HTR-8/SVneo (cell line): Measurements from ENCODE around the gene DNAH1.

Experiments
- DNase-seq: peaks from one replicate; pipeline ENCODE4 v3.0.0; 2011; ENCODE audit warnings: low spot score, mixed read lengths; ENCODE audit not compliant: insufficient read length
- FAIRE-seq: peaks from 2 replicates; lab custom pipeline; 2011; peaks lifted over from hg19 to GRCh38; lab: Jason Lieb, UNC

Gene DNAH1

DNA sequence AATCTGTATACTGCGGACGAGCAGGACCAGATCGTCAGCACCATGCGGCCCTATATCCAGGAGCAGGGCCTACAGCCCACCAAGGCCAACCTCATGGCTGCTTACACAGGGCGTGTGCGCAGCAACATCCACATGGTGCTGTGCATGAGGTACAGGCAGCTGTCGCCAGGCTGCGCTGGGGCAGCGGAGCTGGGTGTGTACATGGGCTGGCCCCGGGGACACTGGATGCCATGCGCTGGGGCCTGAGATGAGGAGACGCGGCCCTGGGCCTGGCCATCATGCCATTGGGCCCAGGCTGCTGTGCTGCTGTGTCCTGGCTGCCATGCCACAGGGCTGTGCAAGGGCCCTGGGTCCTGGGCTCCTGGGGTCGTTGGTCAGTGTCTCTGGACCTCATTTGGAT lies 67.3 kb downstream of the DNAH1 start:
- FAIRE-seq (peak; percentile 28), DNase-seq (no peak)

DNA sequence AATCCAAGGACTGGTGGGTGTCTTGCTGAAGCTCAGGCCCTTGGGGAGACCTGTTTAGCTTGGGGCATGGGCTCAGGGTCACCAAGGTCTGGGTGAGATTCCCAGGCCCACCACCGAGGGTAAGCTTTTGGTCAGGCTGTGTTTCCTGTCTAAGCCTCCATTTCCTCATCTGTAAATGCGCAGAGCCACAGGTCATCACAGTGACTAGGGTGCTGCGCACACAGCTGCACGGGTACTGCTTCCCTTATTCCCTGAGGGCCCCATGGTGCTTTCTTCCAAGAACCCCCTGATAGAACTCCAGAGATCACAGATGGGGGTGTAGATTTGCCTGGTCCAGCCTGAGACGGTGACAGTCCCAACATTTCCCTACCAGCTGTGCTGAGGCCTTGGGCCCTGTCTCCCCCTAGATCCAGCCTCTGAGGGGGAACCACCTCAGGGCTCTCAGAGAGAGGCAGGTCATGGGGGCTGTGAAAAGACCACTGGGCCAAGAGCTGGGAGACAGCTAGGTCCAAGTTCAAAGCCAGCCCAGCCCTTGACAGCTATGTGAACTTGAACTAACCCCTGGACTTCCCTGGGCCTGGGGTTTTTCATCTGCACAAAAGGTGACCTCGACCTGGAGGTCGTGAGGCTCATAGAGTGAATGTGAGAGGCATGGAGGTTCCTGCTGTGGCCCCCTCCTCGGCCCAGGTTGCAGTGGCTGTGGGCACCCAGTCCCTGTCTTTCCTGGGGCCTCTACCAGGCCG lies 68.1 kb downstream of the DNAH1 start:
- no peak for FAIRE-seq
- DNase-seq: no peak

DNA sequence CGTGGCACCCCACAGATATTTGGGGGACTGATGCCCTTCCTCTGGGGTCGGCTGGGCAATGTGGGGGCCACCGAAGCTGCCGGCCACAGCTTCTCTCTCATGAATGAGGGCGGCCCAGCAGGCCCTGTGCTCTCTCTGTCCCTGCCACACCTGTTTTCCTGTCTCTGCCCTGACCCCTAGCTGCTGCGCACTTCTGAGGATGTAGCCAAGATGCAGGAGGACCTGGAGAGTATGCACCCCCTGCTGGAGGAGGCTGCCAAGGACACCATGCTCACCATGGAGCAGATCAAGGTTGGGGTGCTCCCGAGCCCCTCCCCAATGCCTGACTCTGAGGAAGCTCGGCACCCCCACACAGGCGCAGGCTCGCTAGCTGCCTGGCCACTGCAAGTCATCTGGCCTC lies 69.0 kb downstream of the DNAH1 start:
- DNase-seq (peak; percentile 54), FAIRE-seq (peak; percentile 28)

DNA sequence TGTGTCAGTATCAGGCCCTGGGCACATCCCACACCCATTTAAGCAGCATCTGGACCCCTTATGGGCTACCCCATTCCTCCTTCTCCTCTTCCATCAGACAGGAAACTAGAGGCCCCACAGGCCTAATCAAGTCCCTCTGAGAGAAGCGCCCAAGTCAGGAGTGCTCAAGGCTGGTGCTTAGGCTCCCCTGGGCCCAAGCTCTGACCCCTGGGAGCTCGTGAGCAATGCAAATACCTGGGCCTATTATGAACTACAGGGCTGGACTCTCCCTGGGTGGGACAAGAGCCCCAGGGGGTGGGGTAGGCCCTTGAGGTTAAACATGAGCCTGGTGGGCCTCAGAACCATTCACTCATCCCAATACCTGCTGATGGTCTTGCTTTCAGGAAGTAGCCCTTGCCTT lies 71.4 kb downstream of the DNAH1 start:
- FAIRE-seq: no peak
- no peak for DNase-seq

DNA sequence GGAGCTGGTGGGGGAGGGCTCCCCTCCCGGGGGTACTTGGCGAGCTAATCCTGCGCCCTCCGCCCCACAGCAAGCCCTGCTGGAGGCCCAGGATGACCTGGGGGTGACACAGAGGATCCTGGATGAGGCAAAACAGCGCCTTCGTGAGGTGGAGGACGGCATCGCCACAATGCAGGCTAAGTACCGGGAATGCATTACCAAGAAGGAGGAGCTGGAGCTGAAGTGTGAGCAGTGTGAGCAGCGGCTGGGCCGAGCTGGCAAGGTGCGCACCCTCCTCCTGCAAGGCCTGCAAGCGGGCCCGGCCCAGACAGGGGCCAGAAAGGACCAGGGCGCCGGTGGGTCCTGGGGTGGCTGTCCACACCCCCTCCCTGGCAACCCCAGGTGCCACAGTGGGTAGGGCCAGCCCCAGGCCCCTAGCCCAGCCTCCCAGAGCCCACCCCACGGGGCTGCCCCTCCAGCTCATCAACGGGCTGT lies 72.3 kb downstream of the DNAH1 start:
- FAIRE-seq: no peak
- no peak for DNase-seq

DNA sequence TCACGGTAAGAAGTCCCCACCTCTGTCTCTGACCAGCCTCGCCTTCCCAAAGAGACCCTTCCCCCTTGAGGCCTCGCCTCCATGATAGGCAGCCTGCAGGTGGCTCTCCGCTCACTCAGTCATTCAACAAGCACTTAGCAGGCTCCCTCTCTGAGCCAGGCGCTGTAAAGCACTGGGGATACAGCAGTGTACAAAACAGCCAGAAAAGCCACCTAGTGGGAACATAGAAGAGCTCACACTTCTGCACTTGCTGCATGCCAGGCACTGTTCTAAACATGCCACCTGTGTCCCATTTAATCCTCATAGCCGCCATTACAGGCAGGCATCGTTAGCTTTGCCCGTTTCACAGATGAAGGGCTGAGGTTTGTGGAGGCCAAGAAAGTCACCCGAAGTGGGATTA lies 72.8 kb downstream of the DNAH1 start:
- no peak for FAIRE-seq
- no peak for DNase-seq

DNA sequence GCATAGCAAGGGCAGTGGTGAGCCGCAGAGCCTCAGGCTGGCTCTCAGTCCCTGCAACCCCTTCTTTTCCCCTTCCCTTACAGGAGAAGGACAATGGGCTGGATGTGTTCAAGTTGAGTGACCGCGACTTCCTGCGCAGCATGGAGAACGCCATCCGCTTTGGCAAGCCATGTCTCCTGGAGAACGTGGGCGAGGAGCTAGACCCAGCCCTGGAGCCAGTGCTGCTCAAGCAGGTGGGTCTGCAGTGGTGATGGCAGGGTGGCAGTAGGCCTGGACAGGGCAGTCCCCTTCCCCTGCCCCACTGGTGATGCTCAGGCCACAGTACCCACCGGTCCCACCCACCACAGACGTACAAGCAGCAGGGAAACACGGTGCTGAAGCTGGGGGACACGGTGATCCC lies 75.0 kb downstream of the DNAH1 start:
- FAIRE-seq (no peak), DNase-seq (no peak)

DNA sequence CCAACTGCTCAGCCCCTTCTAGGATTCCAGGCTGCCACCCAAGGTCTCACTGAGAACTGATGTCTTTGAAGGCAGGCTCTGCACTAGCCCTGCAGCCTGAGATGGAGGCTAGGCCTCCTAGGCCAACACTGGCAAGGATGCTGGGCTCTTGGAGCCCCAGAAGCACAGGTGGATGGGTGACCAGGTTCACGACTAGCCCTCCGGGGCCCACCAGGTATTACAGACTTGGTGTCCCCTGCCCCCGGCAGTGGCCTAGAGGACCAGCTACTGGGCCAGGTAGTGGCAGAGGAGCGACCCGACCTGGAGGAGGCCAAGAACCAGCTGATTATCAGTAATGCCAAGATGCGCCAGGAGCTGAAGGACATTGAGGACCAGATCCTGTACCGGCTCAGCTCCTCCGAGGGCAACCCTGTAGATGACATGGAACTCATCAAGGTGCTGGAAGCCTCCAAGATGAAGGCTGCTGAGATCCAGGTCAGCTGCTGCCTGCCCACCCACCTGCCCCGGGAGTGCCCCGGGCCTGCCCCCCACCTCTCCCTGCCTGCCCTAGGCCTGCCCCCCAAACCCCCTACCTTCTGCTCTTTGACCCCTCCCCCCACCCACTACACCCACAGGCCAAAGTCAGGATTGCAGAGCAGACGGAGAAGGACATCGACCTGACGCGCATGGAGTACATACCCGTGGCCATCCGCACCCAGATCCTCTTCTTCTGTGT lies 76.3 kb downstream of the DNAH1 start:
- DNase-seq: no peak
- no peak for FAIRE-seq

DNA sequence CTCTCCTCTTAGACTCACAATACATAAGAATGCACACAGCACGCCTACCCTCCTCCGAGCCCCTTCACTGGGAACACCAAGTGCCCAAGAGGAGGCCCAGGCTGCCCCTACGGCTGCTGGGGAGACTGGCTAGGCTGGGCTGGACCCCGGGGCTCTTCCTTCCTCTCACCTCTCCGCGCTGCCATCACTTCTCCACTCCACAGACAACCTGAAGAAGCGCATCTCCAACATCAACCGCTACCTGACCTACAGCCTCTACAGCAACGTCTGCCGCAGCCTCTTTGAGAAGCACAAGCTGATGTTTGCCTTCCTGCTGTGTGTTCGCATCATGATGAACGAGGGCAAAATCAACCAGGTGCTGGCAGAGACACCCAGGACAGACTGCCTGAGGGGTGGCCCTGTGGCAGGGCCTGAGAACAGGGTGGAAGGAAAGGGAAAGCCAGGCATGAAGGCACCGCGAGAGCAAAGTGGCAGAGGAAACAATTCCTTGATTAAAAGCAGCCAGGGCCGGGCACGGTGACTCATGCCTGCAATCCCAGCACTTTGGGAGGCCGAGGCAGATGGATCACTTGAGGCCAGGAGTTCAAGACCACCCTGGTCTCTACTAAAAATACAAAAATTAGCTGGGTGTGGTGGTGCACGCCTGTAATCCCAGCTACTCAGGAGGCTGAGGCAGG lies 77.2 kb downstream of the DNAH1 start:
- no peak for FAIRE-seq
- no peak for DNase-seq

DNA sequence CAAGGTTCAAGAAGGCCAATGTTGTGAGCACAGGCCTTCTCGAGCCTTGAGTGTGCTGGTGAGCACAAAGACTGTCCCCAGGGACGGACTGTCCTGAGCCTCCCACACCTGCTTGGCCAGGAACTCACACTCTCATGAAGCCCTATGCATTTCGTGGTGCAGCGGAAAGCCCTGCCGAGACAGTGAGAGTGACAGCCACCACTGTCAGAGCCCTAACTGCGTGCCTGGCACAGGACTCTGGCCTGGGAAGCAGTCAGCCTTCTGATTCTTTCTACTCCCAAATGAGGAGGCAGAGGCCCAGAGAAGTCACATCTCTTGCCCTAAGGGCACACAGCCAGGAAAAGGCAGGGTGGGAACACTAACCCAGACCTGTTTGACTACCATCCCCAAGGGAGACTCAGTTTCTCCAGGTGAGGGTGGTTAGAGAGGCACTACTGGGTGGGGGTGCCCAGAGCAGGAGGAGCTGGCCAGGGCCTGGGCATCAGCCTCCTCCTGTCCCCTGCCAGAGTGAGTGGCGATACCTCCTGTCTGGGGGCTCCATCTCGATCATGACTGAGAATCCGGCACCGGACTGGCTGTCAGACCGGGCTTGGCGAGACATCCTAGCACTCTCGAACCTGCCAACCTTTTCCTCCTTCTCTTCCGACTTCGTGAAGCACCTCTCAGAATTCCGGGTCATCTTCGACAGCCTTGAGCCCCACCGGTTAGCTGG lies 78.0 kb downstream of the DNAH1 start:
- DNase-seq: no peak
- no peak for FAIRE-seq

DNA sequence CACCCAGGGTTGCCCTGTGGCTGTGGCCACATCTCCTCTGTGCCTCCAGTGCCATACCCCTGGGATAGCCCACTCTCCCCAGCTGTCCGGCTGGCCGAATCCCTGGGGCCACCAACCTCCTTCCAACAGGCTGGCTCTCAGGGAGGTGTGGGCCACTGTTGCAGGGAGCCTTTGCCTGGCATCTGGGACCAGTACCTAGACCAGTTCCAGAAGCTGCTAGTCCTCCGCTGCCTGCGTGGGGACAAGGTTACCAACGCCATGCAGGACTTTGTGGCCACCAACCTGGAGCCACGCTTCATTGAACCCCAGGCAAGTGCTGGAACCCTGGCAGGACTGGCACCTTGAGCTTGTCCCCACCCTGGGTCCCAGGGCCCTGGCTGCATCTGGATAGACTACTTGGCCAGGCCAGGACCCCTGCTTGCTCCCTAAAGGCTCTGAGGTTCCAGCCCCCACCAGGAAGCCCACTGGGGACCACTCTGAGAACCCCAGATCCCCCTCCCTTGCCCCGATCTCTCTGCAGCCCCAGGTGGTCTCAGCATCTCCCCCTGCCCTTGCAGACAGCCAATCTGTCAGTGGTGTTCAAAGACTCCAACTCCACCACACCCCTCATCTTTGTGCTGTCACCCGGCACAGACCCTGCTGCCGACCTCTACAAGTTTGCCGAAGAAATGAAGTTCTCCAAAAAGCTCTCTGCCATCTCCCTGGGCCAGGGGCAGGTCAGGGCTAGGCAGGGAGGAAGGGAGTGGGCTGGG lies 78.8 kb downstream of the DNAH1 start:
- no peak for DNase-seq
- FAIRE-seq: no peak

DNA sequence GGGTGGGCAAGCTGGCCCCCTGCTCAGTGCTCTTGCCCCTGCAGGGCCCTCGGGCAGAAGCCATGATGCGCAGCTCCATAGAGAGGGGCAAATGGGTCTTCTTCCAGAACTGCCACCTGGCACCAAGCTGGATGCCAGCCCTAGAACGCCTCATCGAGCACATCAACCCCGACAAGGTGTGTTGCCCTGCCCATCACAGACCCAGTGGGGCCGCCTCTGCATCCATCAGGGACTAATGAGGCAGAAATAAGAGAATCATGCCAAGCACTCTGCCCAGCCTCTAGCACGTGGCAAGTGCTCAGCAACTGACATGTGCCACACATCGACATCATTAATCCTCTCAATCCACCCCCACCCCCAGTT lies 79.4 kb downstream of the DNAH1 start:
- FAIRE-seq (no peak), DNase-seq (no peak)

DNA sequence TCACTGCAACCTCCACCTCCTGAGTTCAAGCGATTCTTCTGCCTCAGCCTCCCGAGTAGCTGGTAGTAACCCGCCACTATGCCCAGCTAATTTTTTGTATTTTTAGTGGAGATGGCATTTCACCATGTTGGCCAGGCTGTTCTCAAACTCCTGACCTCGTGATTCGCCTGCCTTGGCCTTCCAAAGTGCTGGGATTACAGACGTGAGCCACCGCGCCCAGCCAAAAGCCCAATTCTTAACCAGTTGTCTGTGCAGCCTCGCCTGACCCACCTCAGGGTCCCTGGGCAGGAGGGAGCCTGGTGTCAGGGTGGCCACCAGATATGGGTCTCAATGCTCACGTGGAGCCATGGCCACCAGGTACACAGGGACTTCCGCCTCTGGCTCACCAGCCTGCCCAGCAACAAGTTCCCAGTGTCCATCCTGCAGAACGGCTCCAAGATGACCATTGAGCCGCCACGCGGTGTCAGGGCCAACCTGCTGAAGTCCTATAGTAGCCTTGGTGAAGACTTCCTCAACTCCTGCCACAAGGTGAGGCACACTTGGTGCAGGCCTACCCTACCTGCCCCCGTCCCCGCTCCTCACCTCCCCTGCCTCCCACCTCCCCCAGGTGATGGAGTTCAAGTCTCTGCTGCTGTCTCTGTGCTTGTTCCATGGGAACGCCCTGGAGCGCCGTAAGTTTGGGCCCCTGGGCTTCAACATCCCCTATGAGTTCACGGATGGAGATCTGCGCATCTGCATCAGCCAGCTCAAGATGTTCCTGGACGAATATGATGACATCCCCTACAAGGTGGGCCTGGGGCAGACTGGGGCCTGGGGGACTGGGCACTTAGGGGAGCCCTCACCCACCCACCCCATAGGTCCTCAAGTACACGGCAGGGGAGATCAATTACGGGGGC lies 80.1 kb downstream of the DNAH1 start:
- DNase-seq (no peak), FAIRE-seq (no peak)

DNA sequence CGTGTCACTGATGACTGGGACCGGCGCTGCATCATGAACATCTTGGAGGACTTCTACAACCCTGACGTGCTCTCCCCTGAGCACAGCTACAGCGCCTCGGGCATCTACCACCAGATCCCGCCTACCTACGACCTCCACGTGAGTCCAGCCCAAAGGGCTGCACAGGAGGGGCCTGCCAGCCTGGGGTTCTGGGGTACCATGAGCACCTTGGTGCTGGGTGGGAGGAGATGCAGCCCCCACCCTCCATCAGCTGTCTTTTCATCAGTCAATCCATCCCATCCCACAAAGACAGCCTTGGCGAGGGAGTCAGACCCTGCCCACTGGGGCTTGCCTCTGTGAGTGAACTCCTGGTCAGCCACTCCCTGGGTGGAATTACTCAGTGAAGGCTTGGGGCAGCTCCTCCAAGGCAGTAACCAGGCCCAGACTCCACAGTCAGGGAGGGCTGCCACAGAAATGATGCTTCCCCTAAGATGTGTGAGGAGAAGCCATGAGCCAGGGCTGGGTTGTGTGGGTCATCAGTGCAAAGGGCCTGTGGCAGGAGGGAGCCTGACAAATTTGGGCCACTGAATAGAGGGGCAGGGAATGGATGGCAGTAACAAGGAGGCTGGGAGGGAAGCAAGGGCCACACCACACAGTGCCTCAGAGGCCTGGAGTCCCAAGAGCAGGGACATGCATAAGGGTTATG lies 80.9 kb downstream of the DNAH1 start:
- FAIRE-seq (no peak), DNase-seq (no peak)

DNA sequence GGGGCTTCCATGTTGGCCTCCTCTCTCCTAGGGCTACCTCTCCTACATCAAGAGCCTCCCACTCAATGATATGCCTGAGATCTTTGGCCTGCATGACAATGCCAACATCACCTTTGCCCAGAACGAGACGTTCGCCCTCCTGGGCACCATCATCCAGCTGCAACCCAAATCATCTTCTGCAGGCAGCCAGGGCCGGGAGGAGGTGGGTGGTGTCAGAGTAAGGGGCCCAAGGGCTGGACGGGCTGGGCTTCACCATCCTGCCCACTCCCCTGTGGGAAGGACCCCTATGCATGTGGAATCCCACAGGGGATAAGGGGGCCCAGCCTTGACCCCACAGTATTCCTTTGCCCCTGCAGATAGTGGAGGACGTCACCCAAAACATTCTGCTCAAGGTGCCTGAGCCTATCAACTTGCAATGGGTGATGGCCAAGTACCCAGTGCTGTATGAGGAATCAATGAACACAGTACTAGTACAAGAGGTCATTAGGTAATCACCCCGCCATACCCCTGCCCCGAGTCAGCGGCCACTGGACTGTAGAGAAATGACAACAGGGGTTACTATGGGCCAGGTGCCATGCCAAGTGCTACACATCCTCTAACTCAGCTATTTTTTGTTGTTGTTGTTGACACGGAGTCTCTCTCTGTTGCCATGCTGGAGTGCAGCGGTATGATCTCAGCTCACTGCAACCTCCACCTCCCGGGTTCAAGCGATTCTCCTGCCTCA lies 81.7 kb downstream of the DNAH1 start:
- no peak for DNase-seq
- no peak for FAIRE-seq

DNA sequence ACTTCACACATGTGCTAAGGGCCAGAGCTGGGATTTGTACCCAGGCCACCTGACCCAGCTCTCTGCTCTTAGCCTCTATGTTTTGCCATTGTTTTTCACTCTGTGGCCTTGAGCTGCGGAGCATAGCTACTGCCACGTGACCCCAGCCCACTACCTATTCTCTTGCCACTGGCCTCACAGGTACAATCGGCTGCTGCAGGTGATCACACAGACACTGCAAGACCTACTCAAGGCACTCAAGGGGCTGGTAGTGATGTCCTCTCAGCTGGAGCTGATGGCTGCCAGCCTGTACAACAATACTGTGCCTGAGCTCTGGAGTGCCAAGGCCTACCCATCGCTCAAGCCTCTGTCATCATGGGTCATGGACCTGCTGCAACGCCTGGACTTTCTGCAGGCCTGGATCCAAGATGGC lies 82.6 kb downstream of the DNAH1 start:
- FAIRE-seq (no peak), DNase-seq (no peak)

DNA sequence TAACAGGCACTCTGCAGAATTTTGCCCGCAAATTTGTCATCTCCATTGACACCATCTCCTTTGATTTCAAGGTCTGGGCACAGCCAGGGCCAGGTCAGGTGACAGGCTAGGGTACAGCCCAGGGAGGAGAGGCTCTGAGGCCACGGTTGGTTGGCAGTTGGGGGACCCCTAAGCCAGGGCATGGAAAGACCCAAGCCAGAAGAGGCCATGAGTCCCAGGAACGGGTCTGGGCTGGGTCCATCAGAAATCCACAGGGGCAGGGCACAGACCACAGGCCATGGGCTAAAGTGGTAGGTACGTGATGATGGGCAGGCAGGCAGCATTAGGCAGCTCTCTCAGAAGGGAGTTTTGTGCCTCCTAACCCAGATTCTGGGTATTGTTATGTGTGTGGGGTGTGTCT lies 83.0 kb downstream of the DNAH1 start:
- DNase-seq: no peak
- FAIRE-seq: no peak

DNA sequence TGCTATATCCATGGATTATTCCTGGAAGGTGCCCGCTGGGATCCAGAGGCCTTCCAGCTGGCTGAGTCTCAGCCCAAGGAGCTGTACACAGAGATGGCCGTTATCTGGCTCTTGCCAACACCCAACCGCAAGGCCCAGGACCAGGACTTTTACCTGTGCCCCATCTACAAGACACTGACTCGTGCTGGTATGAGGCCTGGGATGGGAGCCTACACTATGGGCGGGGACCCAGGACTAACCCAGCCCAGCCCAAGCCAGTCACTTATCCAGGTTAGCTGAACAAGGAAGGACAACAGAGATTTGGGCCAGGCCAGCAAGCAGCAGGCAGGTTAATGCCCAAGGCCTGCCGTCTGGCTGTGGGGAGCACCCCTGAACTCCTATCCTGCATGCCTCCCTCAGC lies 83.5 kb downstream of the DNAH1 start:
- DNase-seq (no peak), FAIRE-seq (no peak)
